PC-3 (cell line): Measurements from ENCODE around the gene EPHB1. TPM values are rescaled to one million over a fixed set of nuclear protein-coding genes. Genes with fewer than 3 reads are reported as not detected.

Experiments used
- ATAC-seq: fragments of 200-7000 bp; cut with Tn5 transposase; 2 replicates; pipeline ENCODE4 v1.9.1; 2020; ENCODE audit warnings: mild to moderate bottlenecking, moderate library complexity
- BruUV-seq: library from RNA; stranded (reverse); fragments of 400-500 nt; replicated peaks from 2 replicates; lab custom pipeline; 2021; lab: Mats Ljungman, UMichigan
- CTCF ChIA-PET: fragments of 300-600 bp; sonication (Branson Sonifier 250); formaldehyde crosslinking; loops from one replicate; lab custom pipeline; 2022; ENCODE audit warnings: antibody characterized with exemption; lab: Charles Lee
- POLR2A ChIA-PET: fragments of 300-600 bp; sonication (Branson Sonifier 250); formaldehyde crosslinking; loops from one replicate; lab custom pipeline; 2022; ENCODE audit warnings: antibody characterized with exemption; ENCODE audit not compliant: unreplicated experiment; lab: Charles Lee
- DNase-seq: peaks from one replicate; pipeline ENCODE4 v3.0.0-alpha.2; 2015
- H2AFZ ChIP-seq: fragments of 300-600 bp; sonication (generic); 2 replicates; pipeline ENCODE4 v1.6.0; 2016; ENCODE audit warnings: antibody characterized with exemption, low read length
- H3F3A ChIP-seq: fragments of 300-600 bp; sonication (generic); one replicate; pipeline ENCODE4 v1.6.0; 2017; ENCODE audit warnings: antibody characterized with exemption, low read length, control low read depth, mild to moderate bottlenecking; ENCODE audit not compliant: unreplicated experiment
- H3K27ac ChIP-seq: fragments of 300-600 bp; sonication (generic); 2 replicates; pipeline ENCODE4 v1.5.1; 2016; ENCODE audit warnings: mild to moderate bottlenecking, low read length
- H3K27me3 ChIP-seq: fragments of 300-600 bp; sonication (generic); 2 replicates; pipeline ENCODE4 v1.6.1; 2016; ENCODE audit warnings: low read length, mixed read lengths
- H3K36me3 ChIP-seq: fragments of 300-600 bp; sonication (generic); 2 replicates; pipeline ENCODE4 v1.6.1; 2016; ENCODE audit warnings: low read depth, mixed run types, low read length, mixed read lengths
- H3K4me1 ChIP-seq: fragments of 300-600 bp; sonication (generic); 2 replicates; pipeline ENCODE4 v1.5.1; 2016; ENCODE audit warnings: low read length; ENCODE audit not compliant: insufficient read depth
- H3K4me2 ChIP-seq: fragments of 300-600 bp; sonication (generic); 2 replicates; pipeline ENCODE4 v1.6.0; 2016; ENCODE audit warnings: low read length
- H3K4me3 ChIP-seq: fragments of 300-600 bp; sonication (generic); 2 replicates; pipeline ENCODE4 v1.5.1; 2016; ENCODE audit warnings: mild to moderate bottlenecking, low read length, mixed read lengths
- H3K79me2 ChIP-seq: fragments of 300-600 bp; sonication (generic); 2 replicates; pipeline ENCODE4 v1.6.1; 2017; ENCODE audit warnings: low read length, mixed read lengths
- H3K9ac ChIP-seq: fragments of 300-600 bp; sonication (generic); 2 replicates; pipeline ENCODE4 v1.6.0; 2016; ENCODE audit warnings: mild to moderate bottlenecking, low read length
- H3K9me2 ChIP-seq: fragments of 300-600 bp; sonication (generic); replicated peaks from 2 replicates; pipeline ENCODE4 v1.6.1; 2016; ENCODE audit warnings: mixed run types, low read length, mixed read lengths
- H3K9me3 ChIP-seq: fragments of 300-600 bp; sonication (generic); 2 replicates; pipeline ENCODE4 v1.6.1; 2016; ENCODE audit warnings: low read length, mixed read lengths
- H4K20me1 ChIP-seq: fragments of 300-600 bp; sonication (generic); 2 replicates; pipeline ENCODE4 v1.6.1; 2016; ENCODE audit warnings: low read length, mixed read lengths
- CTCF ChIP-seq: fragments of 300-600 bp; sonication (generic); conservative IDR thresholded peaks from 2 replicates; pipeline ENCODE4 v1.5.1; 2017; ENCODE audit warnings: antibody characterized with exemption, low read depth, mild to moderate bottlenecking, low read length
- EZH2 ChIP-seq: fragments of 300-600 bp; sonication (generic); IDR thresholded peaks from one replicate; pipeline ENCODE4 v1.6.1; 2017; ENCODE audit warnings: antibody characterized with exemption, mild to moderate bottlenecking, low read length; ENCODE audit not compliant: unreplicated experiment
- EZH2phosphoT487 ChIP-seq: fragments of 300-600 bp; sonication (generic); IDR thresholded peaks from 2 replicates; pipeline ENCODE4 v1.6.1; 2018; ENCODE audit warnings: mild to moderate bottlenecking, antibody characterized with exemption, low read length, borderline replicate concordance
- intact Hi-C: fragments of 100-400 bp; cut with micrococcal nuclease; formaldehyde crosslinking; loops from 2 replicates; pipeline ENCODE4 v1.9.0; 2023
- total RNA-seq: library from RNA; depleted of rRNA; stranded (reverse); fragments of >200 nt; gene quantifications from 2 replicates; pipeline ENCODE4 v1.2.3, GENCODE V29; 2014

The EPHB1 gene
- total RNA-seq, 1 experiment from 2014 or later = 0.69 TPM

GRCh38 chr3:134895181-134895580 is 100.1 kb downstream of the EPHB1 start:
- DNase-seq = no peak
- H3K27me3 ChIP-seq = no peaks in the 10 kb centered on the region
- H3F3A ChIP-seq = no peaks in the 10 kb centered on the region
- ATAC-seq = no peak
- ChIA-PET CTCF (no interaction called here), POLR2A (no interaction called here)
- no peaks in the 10 kb centered on the region for H3K9me3 ChIP-seq
- no peak overlapping the region for H3K4me3 ChIP-seq
- H3K79me2 ChIP-seq = no peaks in the 10 kb centered on the region
- no peak overlapping the region for H2AFZ ChIP-seq
- no peaks in the 10 kb centered on the region for H3K4me1 ChIP-seq
- H3K4me2 ChIP-seq = no peak overlapping the region
- H3K9me2 ChIP-seq = no peaks in the 10 kb centered on the region
- H4K20me1 ChIP-seq = no peaks in the 10 kb centered on the region
- TF ChIP-seq CTCF (no peak), EZH2 (no peak), EZH2phosphoT487 (no peak)
- H3K36me3 ChIP-seq = no peaks in the 10 kb centered on the region
- no TSS peak for BruUV-seq
- no peak overlapping the region for H3K27ac ChIP-seq
- intact Hi-C loops = no loop called here
- H3K9ac ChIP-seq = no peak overlapping the region

GRCh38 chr3:134896141-134896540 is 101.1 kb downstream of the EPHB1 start:
- Histone ChIP-seq H3K36me3 (no peaks in the 10 kb centered on the region), H3K4me1 (no peaks in the 10 kb centered on the region), H3K9ac (no peak overlapping the region), H2AFZ (no peak overlapping the region), H3K9me2 (no peaks in the 10 kb centered on the region), H3K27me3 (no peaks in the 10 kb centered on the region), H4K20me1 (no peaks in the 10 kb centered on the region), H3K4me2 (no peak overlapping the region), H3F3A (no peaks in the 10 kb centered on the region), H3K4me3 (no peak overlapping the region), H3K27ac (no peak overlapping the region), H3K79me2 (no peaks in the 10 kb centered on the region), H3K9me3 (no peaks in the 10 kb centered on the region)
- POLR2A ChIA-PET = no interaction called here
- CTCF ChIA-PET = no interaction called here
- intact Hi-C loops = no loop called here
- TF ChIP-seq CTCF (no peak), EZH2phosphoT487 (no peak), EZH2 (no peak)
- DNase-seq (no peak), ATAC-seq (no peak)
- no TSS peak for BruUV-seq

- H3K79me2 ChIP-seq = no peaks in the 10 kb centered on the region
- no peak overlapping the region for H2AFZ ChIP-seq
- no peak for ATAC-seq
- ChIA-PET CTCF (no interaction called here), POLR2A (no interaction called here)
- no peaks in the 10 kb centered on the region for H3K9me3 ChIP-seq
- no peak for DNase-seq
- no peak overlapping the region for H3K4me3 ChIP-seq
- no peak overlapping the region for H3K4me2 ChIP-seq
- H3K9me2 ChIP-seq = no peaks in the 10 kb centered on the region
- no peak for TF ChIP-seq EZH2phosphoT487
- no peak for TF ChIP-seq CTCF
- no peak for TF ChIP-seq EZH2
- intact Hi-C loops = no loop called here
- H4K20me1 ChIP-seq = no peaks in the 10 kb centered on the region
- H3F3A ChIP-seq = no peaks in the 10 kb centered on the region
- no peak overlapping the region for H3K9ac ChIP-seq
- no peaks in the 10 kb centered on the region for H3K27me3 ChIP-seq
- no TSS peak for BruUV-seq
- H3K36me3 ChIP-seq = no peaks in the 10 kb centered on the region
- no peaks in the 10 kb centered on the region for H3K4me1 ChIP-seq
- no peak overlapping the region for H3K27ac ChIP-seq
Measured at GRCh38 chr3:134896696-134897095, 101.6 kb downstream of the EPHB1 start.
